Hepatocyte (in vitro differentiated cells): Measurements from ENCODE around the gene ST8SIA5. TPM values are rescaled to one million over a fixed set of nuclear protein-coding genes. Genes with fewer than 3 reads are reported as not detected.

ENCODE experiments used
- DNase-seq: peaks from one replicate; pipeline ENCODE4 v3.0.0-alpha.2; 2016; ENCODE audit warnings: low spot score
- H2AFZ ChIP-seq: fragments of 200-600 bp; sonication (generic); 2 replicates; pipeline ENCODE4 v1.6.0; 2016; ENCODE audit warnings: antibody characterized with exemption, mild to moderate bottlenecking
- H3K27ac ChIP-seq: fragments of 200-600 bp; sonication (generic); 2 replicates; pipeline ENCODE4 v1.5.1; 2016; ENCODE audit warnings: mild to moderate bottlenecking
- H3K27me3 ChIP-seq: fragments of 200-600 bp; sonication (generic); 2 replicates; pipeline ENCODE4 v1.6.1; 2016
- H3K36me3 ChIP-seq: fragments of 200-600 bp; sonication (generic); replicated peaks from 2 replicates; pipeline ENCODE4 v1.5.1; 2016; ENCODE audit warnings: low read depth; ENCODE audit not compliant: insufficient read depth
- H3K4me1 ChIP-seq: fragments of 200-600 bp; sonication (generic); 2 replicates; pipeline ENCODE4 v1.5.1; 2016; ENCODE audit warnings: mild to moderate bottlenecking, moderate library complexity; ENCODE audit not compliant: insufficient read depth
- H3K4me2 ChIP-seq: fragments of 200-600 bp; sonication (generic); 2 replicates; pipeline ENCODE4 v1.6.0; 2016
- H3K4me3 ChIP-seq: fragments of 200-600 bp; sonication (generic); 2 replicates; pipeline ENCODE4 v1.5.1; 2016; ENCODE audit warnings: mild to moderate bottlenecking
- H3K79me2 ChIP-seq: fragments of 200-600 bp; sonication (generic); 2 replicates; pipeline ENCODE4 v1.6.0; 2017; ENCODE audit warnings: mild to moderate bottlenecking
- H3K9me2 ChIP-seq: fragments of 200-600 bp; sonication (generic); replicated peaks from 2 replicates; pipeline ENCODE4 v1.6.0; 2017; ENCODE audit warnings: mild to moderate bottlenecking; ENCODE audit not compliant: insufficient read depth
- H3K9me3 ChIP-seq: fragments of 200-600 bp; sonication (generic); 2 replicates; pipeline ENCODE4 v1.5.1; 2016; ENCODE audit warnings: low read depth, mild to moderate bottlenecking
- H4K20me1 ChIP-seq: fragments of 200-600 bp; sonication (generic); 2 replicates; pipeline ENCODE4 v1.6.0; 2016; ENCODE audit warnings: mild to moderate bottlenecking; ENCODE audit not compliant: insufficient read depth, poor library complexity, severe bottlenecking
- CTCF ChIP-seq: fragments of 200-600 bp; sonication (generic); IDR thresholded peaks from 2 replicates; pipeline ENCODE4 v1.5.1; 2016; ENCODE audit warnings: antibody characterized with exemption, mild to moderate bottlenecking; ENCODE audit not compliant: poor library complexity
- EZH2 ChIP-seq: fragments of 200-600 bp; sonication (generic); IDR thresholded peaks from 2 replicates; pipeline ENCODE4 v1.6.1; 2016; ENCODE audit warnings: antibody characterized with exemption, mild to moderate bottlenecking, borderline replicate concordance
- EZH2phosphoT487 ChIP-seq: fragments of 200-600 bp; sonication (generic); IDR thresholded peaks from one replicate; pipeline ENCODE4 v1.6.1; 2018; ENCODE audit warnings: antibody characterized with exemption, mild to moderate bottlenecking, low read depth, moderate library complexity; ENCODE audit not compliant: unreplicated experiment, severe bottlenecking
- WGBS: methylation state at CpG from one replicate; pipeline ENCODE4 v1.1.6; 2016; ENCODE audit warnings: low lambda C conversion rate; ENCODE audit errors: missing lambda C conversion rate; 5-methylcytosine and 5-hydroxymethylcytosine counted together
- polyA plus RNA-seq: library from polyadenylated mRNA; unstranded; fragments of >200 nt; fragmentation: Nextera tagmentation; extraction: Ambion mirVana; gene quantifications from 2 replicates; pipeline ENCODE4 v1.2.1, GENCODE V29; 2016
- total RNA-seq: library from RNA; depleted of rRNA; stranded (reverse); fragments of >200 nt; gene quantifications from 2 replicates; pipeline ENCODE4 v1.2.3, GENCODE V29; 2014

ST8SIA5 gene
- total and polyA plus RNA-seq, 2 experiments from 2014 or later: 0.76 TPM; not detected in 1

- Histone ChIP-seq H3K9me3 (no peaks in the 10 kb centered on the region), H4K20me1 (no peaks in the 10 kb centered on the region), H3K9me2 (no peaks in the 10 kb centered on the region), H3K79me2 (no peaks in the 10 kb centered on the region), H3K27me3 (peaks cover 82% of the 10 kb centered on the region), H3K4me3 (no peak overlapping the region), H3K36me3 (no peaks in the 10 kb centered on the region), H3K4me1 (peaks cover 9% of the 10 kb centered on the region), H3K4me2 (peak overlapping the region; percentile 79), H2AFZ (no peak overlapping the region), H3K27ac (no peak overlapping the region)
- peak; percentile 92 for TF ChIP-seq EZH2
- TF ChIP-seq CTCF: no peak
- no peak for DNase-seq
- WGBS: 7% methylated on average over 41 of the region's 41 CpGs
Measured at GRCh38 chr18:46756025-46756558, 761 bp downstream of the ST8SIA5 start.

- Histone ChIP-seq H3K27me3 (peaks cover 76% of the 10 kb centered on the region), H3K27ac (no peak overlapping the region), H3K9me3 (no peaks in the 10 kb centered on the region), H4K20me1 (no peaks in the 10 kb centered on the region), H3K79me2 (no peaks in the 10 kb centered on the region), H3K4me1 (peaks cover 9% of the 10 kb centered on the region), H2AFZ (no peak overlapping the region), H3K9me2 (no peaks in the 10 kb centered on the region), H3K4me3 (no peak overlapping the region), H3K36me3 (no peaks in the 10 kb centered on the region), H3K4me2 (peak overlapping the region; percentile 79)
- 41% methylated on average over 17 of the region's 17 CpGs for WGBS
- no peak for DNase-seq
- TF ChIP-seq EZH2 (no peak), CTCF (no peak), EZH2phosphoT487 (no peak)
Measured at GRCh38 chr18:46755315-46756024, 1.4 kb downstream of the ST8SIA5 start.

GRCh38 chr18:46754661-46755292 is 2.1 kb downstream of the ST8SIA5 start:
- Histone ChIP-seq H3K27ac (no peak overlapping the region), H3K4me1 (peaks cover 9% of the 10 kb centered on the region), H3K79me2 (no peaks in the 10 kb centered on the region), H3K9me3 (no peaks in the 10 kb centered on the region), H4K20me1 (no peaks in the 10 kb centered on the region), H3K4me2 (no peak overlapping the region), H2AFZ (no peak overlapping the region), H3K27me3 (peaks cover 69% of the 10 kb centered on the region), H3K4me3 (no peak overlapping the region), H3K36me3 (no peaks in the 10 kb centered on the region), H3K9me2 (no peaks in the 10 kb centered on the region)
- no peak for DNase-seq
- TF ChIP-seq EZH2 (no peak), CTCF (peak; percentile 9), EZH2phosphoT487 (no peak)
- WGBS: 48% methylated on average over 13 of the region's 13 CpGs
